HCT116 (cell line): Measurements from ENCODE around the gene ANKRD16. TPM values are rescaled to one million over a fixed set of nuclear protein-coding genes. Genes with fewer than 3 reads are reported as not detected.

Experiments
- ATAC-seq: fragments of 200-7000 bp; cut with Tn5 transposase; 2 replicates; pipeline ENCODE4 v1.9.1; 2020; ENCODE audit warnings: mild to moderate bottlenecking, moderate library complexity
- BruUV-seq: library from RNA; stranded (reverse); fragments of 400-500 nt; replicated peaks from 2 replicates; lab custom pipeline; 2021; lab: Mats Ljungman, UMichigan
- CTCF ChIA-PET: fragments of 300-600 bp; sonication (Branson Sonifier 250); formaldehyde crosslinking; loops from one replicate; lab custom pipeline; 2021; ENCODE audit warnings: antibody characterized with exemption; lab: Charles Lee
- POLR2A ChIA-PET: fragments of 300-600, 350-600 bp; sonication (Branson Sonifier 250); formaldehyde crosslinking; loops from one replicate; lab custom pipeline; 2021; ENCODE audit warnings: antibody characterized with exemption; lab: Charles Lee
- RAD21 ChIA-PET, 2 experiments: fragments of 300-600 bp; sonication (Branson Sonifier 250); formaldehyde crosslinking; loops; one replicate each; lab custom pipeline; 2023; ENCODE audit warnings: low total read pairs in 2 of 2; ENCODE audit not compliant: uncharacterized antibody in 2 of 2, unreplicated experiment in 2 of 2, low non-redundant PET in 1 of 2; lab: Charles Lee
- DNase-seq: peaks from one replicate; pipeline ENCODE4 v3.0.0-alpha.2; 2010; ENCODE audit warnings: low read depth, low spot score
- H2AFZ ChIP-seq: fragments of 200-600 bp; shearing (Covaris generic), sonication (generic); 2 replicates; pipeline ENCODE4 v1.6.1; 2017; ENCODE audit warnings: low read depth, mixed run types, mixed read lengths, antibody characterized with exemption, low read length; ENCODE audit not compliant: poor library complexity, severe bottlenecking
- H3K27ac ChIP-seq: 2 replicates; pipeline ENCODE4 v1.5.1; 2012; ENCODE audit warnings: low read depth, low read length
- H3K27me3 ChIP-seq: fragments of 200-600 bp; sonication (generic); 2 replicates; pipeline ENCODE4 v1.6.1; 2016; ENCODE audit warnings: mixed run types, low read length, mixed read lengths; ENCODE audit not compliant: insufficient read depth
- H3K36me3 ChIP-seq, 2 experiments: fragments of 200-500 bp in 1 of 2; fragments of 200-600 bp in 1 of 2; sonication (Bioruptor generic) in 1 of 2; sonication (generic) in 1 of 2; 2 replicates each; pipeline versions ENCODE4 v1.5.1 to v1.6.1; 2014 to 2016; ENCODE audit warnings: low read length in 2 of 2, inconsistent platforms in 1 of 2, mixed read lengths in 1 of 2, mixed run types in 1 of 2; ENCODE audit not compliant: insufficient read depth in 2 of 2, control insufficient read depth in 1 of 2
- H3K4me1 ChIP-seq, 2 experiments: fragments of 200-600 bp in 1 of 2; sonication (generic) in 1 of 2; 2 replicates each; pipeline versions ENCODE4 v1.5.1 to v1.6.1; 2012 to 2017; ENCODE audit warnings: low read length in 2 of 2, inconsistent platforms in 1 of 2, mild to moderate bottlenecking in 1 of 2, mixed read lengths in 1 of 2, mixed run types in 1 of 2, moderate library complexity in 1 of 2; ENCODE audit not compliant: insufficient read depth in 2 of 2, control insufficient read depth in 1 of 2
- H3K4me2 ChIP-seq: fragments of 200-600 bp; sonication (generic); 2 replicates; pipeline ENCODE4 v1.6.1; 2017; ENCODE audit warnings: mixed run types, low read length, mixed read lengths
- H3K4me3 ChIP-seq, 2 experiments: fragments of 200-600 bp in 1 of 2; sonication (generic) in 1 of 2; replicated peaks in 1 of 2; 2 replicates each; pipeline ENCODE4 v1.5.1; 2011 to 2016; ENCODE audit warnings: low read length in 2 of 2, control low read depth in 1 of 2, low read depth in 1 of 2, mild to moderate bottlenecking in 1 of 2, mixed read lengths in 1 of 2, mixed run types in 1 of 2
- H3K79me2 ChIP-seq: fragments of 200-600 bp; sonication (generic); 2 replicates; pipeline ENCODE4 v1.6.1; 2017; ENCODE audit warnings: mild to moderate bottlenecking, mixed run types, low read length, moderate library complexity, mixed read lengths; ENCODE audit not compliant: insufficient read depth
- H3K9ac ChIP-seq: fragments of 200-600 bp; sonication (generic); 2 replicates; pipeline ENCODE4 v1.6.1; 2016; ENCODE audit warnings: low read length, mixed read lengths
- H3K9me2 ChIP-seq: fragments of 200-600 bp; sonication (generic), shearing (Covaris generic); 2 replicates; pipeline ENCODE4 v1.6.1; 2017; ENCODE audit warnings: mixed run types, mild to moderate bottlenecking, moderate library complexity; ENCODE audit not compliant: insufficient read depth
- H3K9me3 ChIP-seq, 2 experiments: fragments of 200-500 bp in 1 of 2; fragments of 200-600 bp in 1 of 2; sonication (Bioruptor generic) in 1 of 2; sonication (generic) in 1 of 2; 2 replicates each; pipeline ENCODE4 v1.6.1; 2014 to 2017; ENCODE audit warnings: low read length in 2 of 2, mixed read lengths in 2 of 2, inconsistent platforms in 1 of 2, low read depth in 1 of 2, mild to moderate bottlenecking in 1 of 2, mixed run types in 1 of 2, moderate library complexity in 1 of 2; ENCODE audit not compliant: control insufficient read depth in 1 of 2, insufficient read depth in 1 of 2
- H4K20me1 ChIP-seq: fragments of 200-600 bp; sonication (generic), shearing (Covaris generic); 2 replicates; pipeline ENCODE4 v1.6.1; 2017; ENCODE audit warnings: mixed run types, mild to moderate bottlenecking, moderate library complexity; ENCODE audit not compliant: insufficient read depth
- CBX3 ChIP-seq: IDR thresholded peaks from 2 replicates; pipeline ENCODE4 v1.6.1; 2012; ENCODE audit warnings: low read depth
- EZH2 ChIP-seq: fragments of 200-600 bp; sonication (generic); IDR thresholded peaks from 2 replicates; pipeline ENCODE4 v1.6.1; 2017; ENCODE audit warnings: antibody characterized with exemption, mixed run types
- TCF7L2 ChIP-seq: IDR thresholded peaks from 2 replicates; pipeline ENCODE4 v1.7.0; 2011; ENCODE audit warnings: borderline replicate concordance, inconsistent platforms; ENCODE audit not compliant: insufficient read depth, insufficient read length; ENCODE audit errors: extremely low read depth
- intact Hi-C: fragments of 100-400 bp; cut with micrococcal nuclease; formaldehyde crosslinking; loops from 2 replicates; pipeline ENCODE4 v1.10.0; 2022
- total RNA-seq: library from RNA; stranded (reverse); gene quantifications from one replicate; pipeline ENCODE4 v1.2.1, GENCODE V29; 2021; ENCODE audit not compliant: unreplicated experiment
- TF ChIP-seq, protein P1 (sequence below): IDR thresholded peaks from 2 replicates; pipeline ENCODE4 v1.6.1; 2011; ENCODE audit warnings: mild to moderate bottlenecking, low read length, moderate library complexity; ENCODE audit not compliant: insufficient replicate concordance; ENCODE audit errors: extremely low read depth

Gene ANKRD16
- total RNA-seq, 1 experiment from 2014 or later = 9.4 TPM

DNA sequence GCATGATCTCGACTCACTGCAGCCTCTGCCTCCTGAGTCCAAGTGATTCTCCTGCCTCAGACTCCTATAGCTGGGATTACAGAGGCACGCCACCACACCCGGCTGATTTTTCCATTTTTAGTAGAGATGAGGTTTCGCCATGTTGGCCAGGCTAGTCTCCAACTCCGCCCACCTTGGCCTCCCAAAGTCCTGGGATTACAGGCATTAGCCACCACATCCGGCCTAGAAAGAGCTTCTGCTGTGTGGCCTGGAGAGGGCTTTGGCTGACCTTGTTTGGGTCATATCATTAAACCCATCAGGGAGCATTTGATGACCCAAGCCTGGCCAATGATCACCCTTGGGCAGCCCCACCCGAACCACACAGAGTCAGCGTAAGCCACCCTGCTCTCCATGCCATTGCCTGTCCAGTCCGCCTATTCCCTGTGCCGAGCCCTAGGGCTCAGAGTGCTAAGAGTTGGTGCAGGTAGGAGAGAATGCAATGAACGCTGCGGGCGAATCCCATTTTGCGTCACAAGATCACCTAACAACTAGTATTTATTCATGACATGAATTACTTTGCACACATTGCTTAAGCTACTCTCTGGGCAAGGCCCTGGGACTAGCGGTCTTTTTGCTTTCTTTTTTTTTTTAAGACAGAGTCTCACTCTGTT lies 54.1 kb downstream of the ANKRD16 start:
- ChIA-PET POLR2A (no interaction called here), CTCF (no interaction called here), RAD21 (no interaction called here)
- Histone ChIP-seq H3K4me1 (peaks cover 2 to 8% of the 10 kb centered on the region in 2 experiments; a peak in 3 of 4 replicates), H3K9me3 (no peaks in the 10 kb centered on the region), H4K20me1 (no peaks in the 10 kb centered on the region), H3K9ac (no peak overlapping the region), H3K27me3 (no peaks in the 10 kb centered on the region), H3K27ac (no peak overlapping the region), H3K4me2 (no peak overlapping the region), H3K4me3 (no peak overlapping the region), H3K36me3 (no peaks in the 10 kb centered on the region), H3K79me2 (no peaks in the 10 kb centered on the region), H2AFZ (no peak overlapping the region), H3K9me2 (no peaks in the 10 kb centered on the region)
- intact Hi-C loops = no loop called here
- ATAC-seq = no peak
- TF ChIP-seq CBX3 (no peak), TCF7L2 (no peak)
- no TSS peak for BruUV-seq
- no peak for DNase-seq

DNA sequence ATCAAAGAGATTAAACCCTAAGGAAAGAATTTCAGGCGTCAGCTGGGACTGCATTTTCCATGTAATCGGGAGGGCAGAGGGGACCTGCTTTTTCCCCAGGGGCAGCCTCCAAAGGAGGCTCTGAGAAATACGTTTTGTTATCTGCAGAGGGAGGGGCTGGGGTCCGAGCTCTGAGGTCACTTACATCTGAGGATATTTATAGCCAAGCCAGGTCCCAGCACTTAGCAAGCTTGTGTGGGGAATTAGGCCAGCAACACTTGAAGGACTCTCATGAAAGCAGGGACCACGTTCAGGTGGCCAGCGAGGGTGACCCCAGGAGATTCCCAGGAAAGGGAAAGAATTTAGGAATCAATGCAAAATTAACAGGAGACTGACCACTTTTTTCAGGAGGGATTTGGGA lies 55.9 kb downstream of the ANKRD16 start:
- no peak overlapping the region for H3K27ac ChIP-seq
- H3K4me2 ChIP-seq = no peak overlapping the region
- intact Hi-C loops = no loop called here
- H3K4me3 ChIP-seq = no peak overlapping the region
- CTCF ChIA-PET = no interaction called here
- no TSS peak for BruUV-seq
- H4K20me1 ChIP-seq = no peaks in the 10 kb centered on the region
- DNase-seq (no peak), ATAC-seq (no peak)
- peaks cover 2 to 8% of the 10 kb centered on the region in 2 experiments; a peak in 3 of 4 replicates for H3K4me1 ChIP-seq
- no peak overlapping the region for H2AFZ ChIP-seq
- H3K9me2 ChIP-seq = no peaks in the 10 kb centered on the region
- no peak overlapping the region for H3K9ac ChIP-seq
- no peaks in the 10 kb centered on the region for H3K36me3 ChIP-seq
- TF ChIP-seq, protein P1, sequence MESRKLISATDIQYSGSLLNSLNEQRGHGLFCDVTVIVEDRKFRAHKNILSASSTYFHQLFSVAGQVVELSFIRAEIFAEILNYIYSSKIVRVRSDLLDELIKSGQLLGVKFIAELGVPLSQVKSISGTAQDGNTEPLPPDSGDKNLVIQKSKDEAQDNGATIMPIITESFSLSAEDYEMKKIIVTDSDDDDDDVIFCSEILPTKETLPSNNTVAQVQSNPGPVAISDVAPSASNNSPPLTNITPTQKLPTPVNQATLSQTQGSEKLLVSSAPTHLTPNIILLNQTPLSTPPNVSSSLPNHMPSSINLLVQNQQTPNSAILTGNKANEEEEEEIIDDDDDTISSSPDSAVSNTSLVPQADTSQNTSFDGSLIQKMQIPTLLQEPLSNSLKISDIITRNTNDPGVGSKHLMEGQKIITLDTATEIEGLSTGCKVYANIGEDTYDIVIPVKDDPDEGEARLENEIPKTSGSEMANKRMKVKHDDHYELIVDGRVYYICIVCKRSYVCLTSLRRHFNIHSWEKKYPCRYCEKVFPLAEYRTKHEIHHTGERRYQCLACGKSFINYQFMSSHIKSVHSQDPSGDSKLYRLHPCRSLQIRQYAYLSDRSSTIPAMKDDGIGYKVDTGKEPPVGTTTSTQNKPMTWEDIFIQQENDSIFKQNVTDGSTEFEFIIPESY = no peak
- no peak for TF ChIP-seq EZH2
- POLR2A ChIA-PET = no interaction called here
- H3K9me3 ChIP-seq = no peaks in the 10 kb centered on the region
- RAD21 ChIA-PET = no interaction called here
- H3K79me2 ChIP-seq = no peaks in the 10 kb centered on the region
- H3K27me3 ChIP-seq = no peaks in the 10 kb centered on the region
